MM.1S (cell line): Measurements from ENCODE around the gene IGSF11.
A peak's percentile ranks its signal among the peaks of the same experiment; 100 is the strongest.
"Not testable (repeated sequence)": the region's sequence is repeated elsewhere in the genome, so short reads cannot be mapped to it uniquely, and the experiment has no call there.

ENCODE experiments used
- DNase-seq: peaks from one replicate; pipeline ENCODE4 v3.0.0-alpha.2; 2015
- H2AFZ ChIP-seq: fragments of 300-600 bp; sonication (generic); 2 replicates; pipeline ENCODE4 v1.6.0; 2016; ENCODE audit warnings: antibody characterized with exemption, low read length
- H3F3A ChIP-seq: fragments of 300-600 bp; sonication (generic); 2 replicates; pipeline ENCODE4 v1.6.1; 2016; ENCODE audit warnings: mild to moderate bottlenecking, antibody characterized with exemption, low read length, moderate library complexity, mixed read lengths; ENCODE audit not compliant: insufficient read depth
- H3K27ac ChIP-seq: fragments of 300-600 bp; sonication (generic); 2 replicates; pipeline ENCODE4 v1.5.1; 2016; ENCODE audit warnings: mild to moderate bottlenecking, low read length
- H3K27me3 ChIP-seq: fragments of 300-600 bp; sonication (generic); replicated peaks from 2 replicates; pipeline ENCODE4 v1.6.0; 2016; ENCODE audit warnings: low read length; ENCODE audit not compliant: insufficient read depth
- H3K36me3 ChIP-seq: fragments of 300-600 bp; sonication (generic); replicated peaks from 2 replicates; pipeline ENCODE4 v1.6.1; 2016; ENCODE audit warnings: mild to moderate bottlenecking, low read length, mixed read lengths; ENCODE audit not compliant: insufficient read depth
- H3K4me1 ChIP-seq: fragments of 300-600 bp; sonication (generic); 2 replicates; pipeline ENCODE4 v1.6.1; 2016; ENCODE audit warnings: low read length, mixed read lengths
- H3K4me2 ChIP-seq: fragments of 300-600 bp; sonication (generic); 2 replicates; pipeline ENCODE4 v1.6.0; 2016; ENCODE audit warnings: low read depth, low read length
- H3K4me3 ChIP-seq: fragments of 300-600 bp; sonication (generic); 2 replicates; pipeline ENCODE4 v1.5.1; 2016; ENCODE audit warnings: low read length, mixed read lengths
- H3K79me2 ChIP-seq: fragments of 300-600 bp; sonication (generic); 2 replicates; pipeline ENCODE4 v1.6.1; 2016; ENCODE audit warnings: mixed run types, low read length, mixed read lengths
- H3K9ac ChIP-seq: fragments of 300-600 bp; sonication (generic); 2 replicates; pipeline ENCODE4 v1.6.1; 2016; ENCODE audit warnings: low read length, mixed read lengths
- H3K9me2 ChIP-seq: fragments of 300-600 bp; sonication (generic); replicated peaks from 2 replicates; pipeline ENCODE4 v1.6.1; 2016; ENCODE audit warnings: mild to moderate bottlenecking, low read length, mixed read lengths; ENCODE audit not compliant: insufficient read depth
- H3K9me3 ChIP-seq: fragments of 300-600 bp; sonication (generic); replicated peaks from 2 replicates; pipeline ENCODE4 v1.6.1; 2016; ENCODE audit warnings: mild to moderate bottlenecking, low read length, mixed read lengths; ENCODE audit not compliant: insufficient read depth
- H4K20me1 ChIP-seq: fragments of 300-600 bp; sonication (generic); 2 replicates; pipeline ENCODE4 v1.6.1; 2016; ENCODE audit warnings: mild to moderate bottlenecking, low read length, moderate library complexity, mixed read lengths; ENCODE audit not compliant: insufficient read depth
- EZH2 ChIP-seq: fragments of 300-600 bp; sonication (generic); optimal IDR thresholded peaks from 2 replicates; pipeline ENCODE3; 2017; ENCODE audit warnings: low read depth, mild to moderate bottlenecking, antibody characterized with exemption, low read length, mixed read lengths
- EZH2phosphoT487 ChIP-seq: fragments of 300-600 bp; sonication (generic); IDR thresholded peaks from 2 replicates; pipeline ENCODE4 v1.6.1; 2018; ENCODE audit warnings: antibody characterized with exemption, low read length
- TF ChIP-seq, protein P1 (sequence below): fragments of 300-600 bp; sonication (generic); IDR thresholded peaks from 2 replicates; pipeline ENCODE4 v1.5.1; 2016; ENCODE audit warnings: antibody characterized with exemption, low read length, mixed read lengths

Gene IGSF11, protein sequence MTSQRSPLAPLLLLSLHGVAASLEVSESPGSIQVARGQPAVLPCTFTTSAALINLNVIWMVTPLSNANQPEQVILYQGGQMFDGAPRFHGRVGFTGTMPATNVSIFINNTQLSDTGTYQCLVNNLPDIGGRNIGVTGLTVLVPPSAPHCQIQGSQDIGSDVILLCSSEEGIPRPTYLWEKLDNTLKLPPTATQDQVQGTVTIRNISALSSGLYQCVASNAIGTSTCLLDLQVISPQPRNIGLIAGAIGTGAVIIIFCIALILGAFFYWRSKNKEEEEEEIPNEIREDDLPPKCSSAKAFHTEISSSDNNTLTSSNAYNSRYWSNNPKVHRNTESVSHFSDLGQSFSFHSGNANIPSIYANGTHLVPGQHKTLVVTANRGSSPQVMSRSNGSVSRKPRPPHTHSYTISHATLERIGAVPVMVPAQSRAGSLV

DNA sequence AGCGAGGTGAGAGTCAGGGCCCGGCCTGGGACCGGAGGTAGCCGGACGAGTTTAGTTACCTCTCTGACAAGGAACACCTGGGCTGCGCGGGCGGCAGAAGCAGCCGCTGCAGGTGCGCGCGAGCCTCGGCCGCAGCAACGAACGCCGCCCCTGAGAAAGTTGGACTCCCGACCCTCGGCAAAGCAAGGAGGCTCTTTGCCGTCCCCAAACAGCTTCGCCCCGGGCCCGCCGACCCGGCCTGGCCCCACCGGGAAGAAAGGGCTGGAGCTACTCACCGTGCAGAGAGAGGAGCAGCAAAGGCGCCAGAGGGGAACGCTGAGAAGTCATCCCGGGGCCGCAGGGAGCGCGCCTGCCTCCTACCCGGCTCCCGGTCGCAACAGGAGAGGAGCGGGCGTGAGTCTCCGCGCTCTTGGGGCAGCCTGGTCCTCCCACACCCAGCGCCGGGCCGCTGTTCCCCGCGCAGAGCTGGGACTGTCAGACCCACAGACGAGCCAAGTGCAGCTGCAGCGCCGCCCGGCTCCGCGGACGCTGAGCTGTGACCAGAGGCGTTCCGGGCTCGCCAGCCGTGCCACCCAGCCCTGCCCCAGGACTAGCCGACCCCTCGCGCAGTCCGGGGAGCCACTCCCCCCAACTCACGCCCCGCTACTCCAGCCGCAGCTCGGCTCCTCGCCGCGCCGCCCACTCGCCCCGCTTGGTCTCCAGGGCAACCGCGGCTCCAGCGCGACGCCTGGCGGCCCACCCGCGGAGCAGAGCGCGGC is at the start of gene IGSF11:
Gene IGSF11, minus strand, starts transcription at position 591 of the 758 bp plus-strand sequence. Its CDS starts 264 bp downstream, at position 327.
- H2AFZ ChIP-seq = peak within 1 kb of the TSS; percentile 94
- H3K79me2 ChIP-seq = no peaks in the 10 kb centered on the region
- no peaks in the 10 kb centered on the region; the same call in 1 of the 2 replicates for H3K9me3 ChIP-seq
- H3K4me1 ChIP-seq = peaks cover 12% of the 10 kb centered on the region
- peak; percentile 85 for DNase-seq
- TF ChIP-seq, protein P1, sequence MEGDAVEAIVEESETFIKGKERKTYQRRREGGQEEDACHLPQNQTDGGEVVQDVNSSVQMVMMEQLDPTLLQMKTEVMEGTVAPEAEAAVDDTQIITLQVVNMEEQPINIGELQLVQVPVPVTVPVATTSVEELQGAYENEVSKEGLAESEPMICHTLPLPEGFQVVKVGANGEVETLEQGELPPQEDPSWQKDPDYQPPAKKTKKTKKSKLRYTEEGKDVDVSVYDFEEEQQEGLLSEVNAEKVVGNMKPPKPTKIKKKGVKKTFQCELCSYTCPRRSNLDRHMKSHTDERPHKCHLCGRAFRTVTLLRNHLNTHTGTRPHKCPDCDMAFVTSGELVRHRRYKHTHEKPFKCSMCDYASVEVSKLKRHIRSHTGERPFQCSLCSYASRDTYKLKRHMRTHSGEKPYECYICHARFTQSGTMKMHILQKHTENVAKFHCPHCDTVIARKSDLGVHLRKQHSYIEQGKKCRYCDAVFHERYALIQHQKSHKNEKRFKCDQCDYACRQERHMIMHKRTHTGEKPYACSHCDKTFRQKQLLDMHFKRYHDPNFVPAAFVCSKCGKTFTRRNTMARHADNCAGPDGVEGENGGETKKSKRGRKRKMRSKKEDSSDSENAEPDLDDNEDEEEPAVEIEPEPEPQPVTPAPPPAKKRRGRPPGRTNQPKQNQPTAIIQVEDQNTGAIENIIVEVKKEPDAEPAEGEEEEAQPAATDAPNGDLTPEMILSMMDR = peak; percentile 34
- TF ChIP-seq EZH2phosphoT487 = no peak
- peak within 1 kb of the TSS; percentile 59; the same call in 1 of the 2 replicates for H3K9ac ChIP-seq
- H3K4me3 ChIP-seq = peak within 1 kb of the TSS; percentile 82
- no peaks in the 10 kb centered on the region for H3K27me3 ChIP-seq
- peaks cover 18% of the 10 kb centered on the region for H3F3A ChIP-seq
- no peaks in the 10 kb centered on the region for H4K20me1 ChIP-seq
- H3K36me3 ChIP-seq = no peaks in the 10 kb centered on the region
- H3K9me2 ChIP-seq = no peaks in the 10 kb centered on the region
- H3K27ac ChIP-seq = peak within 1 kb of the TSS; percentile 67; the same call in 1 of the 2 replicates
- peak within 1 kb of the TSS; percentile 91 for H3K4me2 ChIP-seq

DNA sequence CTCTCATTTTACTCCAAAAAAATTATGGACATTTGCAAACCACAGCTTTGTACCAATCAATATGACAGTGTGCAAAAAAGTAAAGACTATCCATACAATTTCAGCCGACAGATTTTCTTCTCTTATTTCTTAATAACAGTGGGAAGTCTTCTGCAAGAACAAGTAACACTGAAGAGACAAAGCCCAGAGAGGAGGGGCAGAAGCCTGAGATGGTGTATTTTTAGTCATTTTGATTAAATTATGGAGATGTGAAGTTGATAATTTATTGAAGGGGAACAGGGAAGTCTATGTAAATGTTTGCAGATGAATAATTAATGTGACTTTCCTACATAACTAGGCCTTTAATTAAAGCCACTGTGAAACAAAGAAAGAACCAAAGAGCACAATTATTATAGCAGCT is 45.7 kb upstream of the IGSF11 start:
- Histone ChIP-seq H3K4me2 (no peak overlapping the region), H3K36me3 (no peaks in the 10 kb centered on the region), H3K9me3 (no peaks in the 10 kb centered on the region), H4K20me1 (no peaks in the 10 kb centered on the region), H3F3A (no peaks in the 10 kb centered on the region), H3K9me2 (no peaks in the 10 kb centered on the region), H3K27me3 (no peaks in the 10 kb centered on the region), H3K27ac (no peak overlapping the region), H3K4me3 (no peak overlapping the region), H3K79me2 (no peaks in the 10 kb centered on the region), H2AFZ (no peak overlapping the region), H3K9ac (no peak overlapping the region), H3K4me1 (no peaks in the 10 kb centered on the region)
- DNase-seq = no peak
- TF ChIP-seq, protein P1 = no peak
- TF ChIP-seq EZH2 = no peak
- TF ChIP-seq EZH2phosphoT487 = no peak

DNA sequence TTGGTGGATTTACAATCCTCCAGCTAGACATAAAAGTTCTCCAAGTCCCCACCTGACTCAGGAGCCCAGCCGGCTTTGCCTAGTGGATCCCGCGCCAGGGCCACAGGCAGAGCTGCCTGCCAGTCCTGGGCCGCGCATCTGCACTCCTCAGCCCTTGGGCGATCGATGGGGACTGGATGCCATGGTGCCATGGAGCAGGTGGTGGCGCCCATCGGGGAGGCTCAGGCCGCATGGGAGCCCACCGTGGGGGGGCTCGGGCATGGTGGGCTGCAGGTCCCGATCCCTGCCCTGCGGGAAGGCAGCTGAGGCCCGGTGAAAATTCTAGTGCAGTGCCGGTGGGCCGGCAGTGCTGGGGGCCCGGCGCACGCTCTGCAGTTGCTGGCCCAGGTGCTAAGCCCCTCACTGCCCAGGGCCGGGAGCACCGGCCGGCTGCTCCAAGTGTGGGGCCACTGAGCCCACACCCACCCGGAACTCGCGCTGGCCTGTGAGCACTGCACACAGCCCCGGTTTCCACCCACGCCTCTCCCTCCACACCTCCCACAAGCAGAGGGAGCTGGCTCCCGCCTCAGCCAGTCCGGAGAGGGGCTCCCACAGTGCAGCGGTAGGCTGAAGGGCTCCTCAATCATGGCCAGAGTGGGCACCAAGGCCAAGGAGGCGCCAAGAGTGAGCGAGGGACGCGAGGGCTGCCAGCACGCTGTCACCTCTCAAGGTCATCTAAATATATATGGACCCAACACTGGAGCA is 38.8 kb upstream of the IGSF11 start:
- no peaks in the 10 kb centered on the region for H3K9me3 ChIP-seq
- H3F3A ChIP-seq = no peaks in the 10 kb centered on the region
- H3K27ac ChIP-seq = no peak overlapping the region
- no peaks in the 10 kb centered on the region for H3K79me2 ChIP-seq
- no peak for TF ChIP-seq EZH2
- no peak overlapping the region for H3K9ac ChIP-seq
- H4K20me1 ChIP-seq = no peaks in the 10 kb centered on the region
- no peak overlapping the region for H2AFZ ChIP-seq
- no peak overlapping the region for H3K4me2 ChIP-seq
- DNase-seq = no peak
- no peaks in the 10 kb centered on the region for H3K27me3 ChIP-seq
- H3K4me3 ChIP-seq = no peak overlapping the region
- no peaks in the 10 kb centered on the region for H3K9me2 ChIP-seq
- H3K36me3 ChIP-seq = no peaks in the 10 kb centered on the region
- no peaks in the 10 kb centered on the region for H3K4me1 ChIP-seq

DNA sequence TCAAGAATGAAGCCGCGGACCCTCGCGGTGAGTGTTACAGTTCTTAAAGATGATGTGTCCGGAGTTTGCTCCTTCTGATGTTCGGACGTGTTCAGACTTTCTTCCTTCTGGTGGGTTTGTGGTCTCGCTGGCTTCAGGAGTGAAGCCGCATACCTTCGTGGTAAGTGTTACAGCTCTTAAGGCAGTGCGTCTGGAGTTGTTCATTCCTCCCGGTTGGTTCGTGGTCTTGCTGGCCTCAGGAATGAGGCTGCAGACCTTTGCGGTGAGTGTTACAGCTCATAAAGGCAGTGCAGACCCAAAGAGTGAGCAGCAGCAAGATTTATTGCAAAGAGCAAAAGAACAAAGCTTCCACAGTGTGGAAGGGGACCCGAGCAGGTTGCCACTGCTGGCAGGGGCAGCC is 37.8 kb upstream of the IGSF11 start:
- H2AFZ ChIP-seq, H4K20me1 ChIP-seq, H3K4me1 ChIP-seq, H3K9ac ChIP-seq, H3K27ac ChIP-seq, DNase-seq, H3K4me3 ChIP-seq, H3K9me2 ChIP-seq, H3F3A ChIP-seq, H3K4me2 ChIP-seq, H3K79me2 ChIP-seq, H3K27me3 ChIP-seq, H3K36me3 ChIP-seq, H3K9me3 ChIP-seq: not testable (repeated sequence)
